ENCODE results near the gene POU2F1. TPM values are rescaled to one million over a fixed set of nuclear protein-coding genes. Genes with fewer than 3 reads are reported as not detected.
"Not testable (repeated sequence)": the region's sequence is repeated elsewhere in the genome, so short reads cannot be mapped to it uniquely, and the experiment has no call there.

Gene POU2F1
- total and polyA plus RNA-seq, 2 donors (not counting 3 experiments of a cell fraction or from before 2014, with no cell fraction given): 6.0 to 12.9 TPM

DNA sequence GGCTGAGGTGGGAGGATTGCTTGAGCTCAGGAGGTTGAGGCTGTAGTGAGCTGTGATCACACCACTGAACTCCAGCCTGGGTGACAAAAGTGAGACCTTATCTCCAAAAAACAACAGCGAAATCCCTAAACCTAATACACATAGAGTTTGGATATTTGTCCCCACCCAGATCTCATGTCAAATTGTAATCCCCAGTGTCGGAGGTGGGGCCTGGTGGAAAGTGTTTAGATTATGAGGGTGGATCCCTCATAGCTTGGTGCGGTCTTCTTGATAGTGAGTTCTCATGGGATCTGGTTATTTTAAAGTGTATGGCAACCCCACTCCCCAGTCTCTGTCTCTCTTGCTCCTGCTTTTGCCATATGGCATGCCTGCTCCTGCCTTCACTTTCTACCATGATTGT lies 94.0 kb downstream of the POU2F1 start:
- ChIA-PET POLR2A (no interaction called here), CTCF (interaction anchor here (1.0 kb wide), 1 partner anchor 47 kb away, joined by 5 read pairs; no protein-coding TSS in a partner anchor)
- dilution Hi-C loops (cut with MboI; ENCODE audit: extremely low pct_ligation_motif_present, low sequenced_read_pairs): no loop called here
- H3K27me3 ChIP-seq (ENCODE audit: control insufficient read depth in 2 of 2, insufficient read depth in 2 of 2, low read length in 2 of 2): no peaks in the 10 kb centered on the region
- no peak overlapping the region for H3K27ac ChIP-seq (ENCODE audit: insufficient read depth, low read depth, low read length)
- H3K79me2 ChIP-seq (ENCODE audit: control insufficient read depth, insufficient read depth, low read length): no peaks in the 10 kb centered on the region
- H2AFZ ChIP-seq (ENCODE audit: low read depth, low read length): no peak overlapping the region
- no peak overlapping the region for H3K4me2 ChIP-seq (ENCODE audit: insufficient read depth, low read length)
- no peak overlapping the region for H3K9ac ChIP-seq (replicated peaks; ENCODE audit: extremely low read depth, insufficient read depth, low read length)
- no peaks in the 10 kb centered on the region for H3K4me1 ChIP-seq (ENCODE audit: control insufficient read depth, extremely low read depth, insufficient read depth, low read length)
- H3K9me3 ChIP-seq (replicated peaks; ENCODE audit: control insufficient read depth, insufficient read depth, low read length): no peaks in the 10 kb centered on the region
- intact Hi-C loops (cut with micrococcal nuclease): no loop called here
- H3K9me1 ChIP-seq (replicated peaks; ENCODE audit: control insufficient read depth, extremely low read depth, insufficient read depth, low read length): no peaks in the 10 kb centered on the region
- DNase-seq (ENCODE audit: low read depth, low spot score) (no peak), FAIRE-seq (no peak)
- BruUV-seq (replicated peaks): no TSS peak
- no peak overlapping the region for H3K4me3 ChIP-seq (replicated peaks in 1 of 3; ENCODE audit: insufficient read depth in 1 of 3, low read depth in 1 of 3, low read length in 3 of 3)
- no peaks in the 10 kb centered on the region for H4K20me1 ChIP-seq (replicated peaks; ENCODE audit: control insufficient read depth, extremely low read depth, insufficient read depth, low read length)
- H3K36me3 ChIP-seq (ENCODE audit: control insufficient read depth in 2 of 2, extremely low read depth in 1 of 2, insufficient read depth in 2 of 2, low read length in 2 of 2): no peaks in the 10 kb centered on the region
- TF ChIP-seq, protein P1, sequence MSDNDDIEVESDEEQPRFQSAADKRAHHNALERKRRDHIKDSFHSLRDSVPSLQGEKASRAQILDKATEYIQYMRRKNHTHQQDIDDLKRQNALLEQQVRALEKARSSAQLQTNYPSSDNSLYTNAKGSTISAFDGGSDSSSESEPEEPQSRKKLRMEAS (IDR thresholded peaks at IDR 0.05; ENCODE audit: insufficient read depth, insufficient read length): no peak
- TF ChIP-seq EZH2 (IDR thresholded peaks at IDR 0.05; ENCODE audit: borderline replicate concordance, low read depth, low read length, severe bottlenecking): no peak
- TF ChIP-seq MYC (IDR thresholded peaks at IDR 0.05; ENCODE audit: low read depth, low read length): no peak
- TF ChIP-seq, protein P2, sequence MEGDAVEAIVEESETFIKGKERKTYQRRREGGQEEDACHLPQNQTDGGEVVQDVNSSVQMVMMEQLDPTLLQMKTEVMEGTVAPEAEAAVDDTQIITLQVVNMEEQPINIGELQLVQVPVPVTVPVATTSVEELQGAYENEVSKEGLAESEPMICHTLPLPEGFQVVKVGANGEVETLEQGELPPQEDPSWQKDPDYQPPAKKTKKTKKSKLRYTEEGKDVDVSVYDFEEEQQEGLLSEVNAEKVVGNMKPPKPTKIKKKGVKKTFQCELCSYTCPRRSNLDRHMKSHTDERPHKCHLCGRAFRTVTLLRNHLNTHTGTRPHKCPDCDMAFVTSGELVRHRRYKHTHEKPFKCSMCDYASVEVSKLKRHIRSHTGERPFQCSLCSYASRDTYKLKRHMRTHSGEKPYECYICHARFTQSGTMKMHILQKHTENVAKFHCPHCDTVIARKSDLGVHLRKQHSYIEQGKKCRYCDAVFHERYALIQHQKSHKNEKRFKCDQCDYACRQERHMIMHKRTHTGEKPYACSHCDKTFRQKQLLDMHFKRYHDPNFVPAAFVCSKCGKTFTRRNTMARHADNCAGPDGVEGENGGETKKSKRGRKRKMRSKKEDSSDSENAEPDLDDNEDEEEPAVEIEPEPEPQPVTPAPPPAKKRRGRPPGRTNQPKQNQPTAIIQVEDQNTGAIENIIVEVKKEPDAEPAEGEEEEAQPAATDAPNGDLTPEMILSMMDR (IDR thresholded peaks at IDR 0.05; ENCODE audit: extremely low read depth in 1 of 2, insufficient read depth in 1 of 2, low read depth in 1 of 2, low read length in 2 of 2): no peak

- intact Hi-C loops (cut with micrococcal nuclease): no loop called here
- POLR2A ChIA-PET: no interaction called here
These were observed 96.8 kb downstream of the POU2F1 start for GRCh38 chr1:167317463-167317862.

DNA sequence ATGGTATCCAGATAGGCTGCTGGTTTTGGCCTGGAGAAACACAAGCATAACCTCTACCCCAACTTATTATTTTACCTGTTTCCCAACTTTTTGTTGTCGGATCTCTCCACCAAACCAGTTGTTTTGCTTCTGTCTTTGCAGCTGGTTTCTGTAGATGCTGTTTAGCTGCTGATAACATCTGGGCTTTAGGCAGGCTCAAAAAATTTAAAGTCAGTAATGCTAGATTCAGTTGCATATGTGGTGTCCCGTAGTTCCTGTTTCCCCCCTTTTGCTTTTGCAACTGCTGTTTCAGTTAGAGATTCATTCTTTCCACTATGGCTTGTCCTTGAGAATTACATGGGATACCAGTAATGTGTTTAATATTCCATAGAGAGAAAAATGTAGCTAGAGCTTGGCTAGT lies 98.5 kb downstream of the POU2F1 start:
- intact Hi-C loops (cut with micrococcal nuclease); H4K20me1 ChIP-seq (replicated peaks; ENCODE audit: control insufficient read depth, extremely low read depth, insufficient read depth, low read length); H3K79me2 ChIP-seq (ENCODE audit: control insufficient read depth, insufficient read depth, low read length); H3K4me3 ChIP-seq (replicated peaks in 1 of 3; ENCODE audit: insufficient read depth in 1 of 3, low read depth in 1 of 3, low read length in 3 of 3); DNase-seq (ENCODE audit: low read depth, low spot score); H3K9me1 ChIP-seq (replicated peaks; ENCODE audit: control insufficient read depth, extremely low read depth, insufficient read depth, low read length); POLR2A ChIA-PET; FAIRE-seq; H3K4me2 ChIP-seq (ENCODE audit: insufficient read depth, low read length); H3K36me3 ChIP-seq (ENCODE audit: control insufficient read depth in 2 of 2, extremely low read depth in 1 of 2, insufficient read depth in 2 of 2, low read length in 2 of 2); H2AFZ ChIP-seq (ENCODE audit: low read depth, low read length); dilution Hi-C loops (cut with MboI; ENCODE audit: extremely low pct_ligation_motif_present, low sequenced_read_pairs); H3K9ac ChIP-seq (replicated peaks; ENCODE audit: extremely low read depth, insufficient read depth, low read length); BruUV-seq (replicated peaks); H3K4me1 ChIP-seq (ENCODE audit: control insufficient read depth, extremely low read depth, insufficient read depth, low read length); H3K27me3 ChIP-seq (ENCODE audit: control insufficient read depth in 2 of 2, insufficient read depth in 2 of 2, low read length in 2 of 2); H3K9me3 ChIP-seq (replicated peaks; ENCODE audit: control insufficient read depth, insufficient read depth, low read length); H3K27ac ChIP-seq (ENCODE audit: insufficient read depth, low read depth, low read length): not testable (repeated sequence)
- CTCF ChIA-PET: interaction anchor here (1.3 to 1.9 kb wide), 2 partner anchors 22 to 52 kb away, joined by 3 to 4 read pairs; no protein-coding TSS in a partner anchor

More at GRCh38 chr1:167317463-167317862, 96.8 kb downstream of the POU2F1 start:
- H4K20me1 ChIP-seq (replicated peaks; ENCODE audit: control insufficient read depth, extremely low read depth, insufficient read depth, low read length): no peaks in the 10 kb centered on the region
- no peak overlapping the region for H3K9ac ChIP-seq (replicated peaks; ENCODE audit: extremely low read depth, insufficient read depth, low read length)
- H3K9me3 ChIP-seq (replicated peaks; ENCODE audit: control insufficient read depth, insufficient read depth, low read length): peaks cover 2% of the 10 kb centered on the region
- H3K4me1 ChIP-seq (ENCODE audit: control insufficient read depth, extremely low read depth, insufficient read depth, low read length): no peaks in the 10 kb centered on the region
- TF ChIP-seq EZH2 (IDR thresholded peaks at IDR 0.05; ENCODE audit: borderline replicate concordance, low read depth, low read length, severe bottlenecking) (no peak), POLR2AphosphoS5 (IDR thresholded peaks at IDR 0.05; ENCODE audit: insufficient read depth, low read depth, low read length) (no peak), GATA2 (IDR thresholded peaks at IDR 0.05; ENCODE audit: insufficient read depth, insufficient read length, low read depth, low read length) (no peak), MYC (IDR thresholded peaks at IDR 0.05; ENCODE audit: low read depth, low read length) (no peak), POLR2A (IDR thresholded peaks at IDR 0.05; ENCODE audit: low read depth, low read length) (no peak), FOS (IDR thresholded peaks at IDR 0.05; ENCODE audit: borderline replicate concordance, insufficient read depth, low read length) (no peak)
- no peaks in the 10 kb centered on the region for H3K9me1 ChIP-seq (replicated peaks; ENCODE audit: control insufficient read depth, extremely low read depth, insufficient read depth, low read length)
- no TSS peak for BruUV-seq (replicated peaks)
- H3K27ac ChIP-seq (ENCODE audit: insufficient read depth, low read depth, low read length): no peak overlapping the region
- no peak overlapping the region for H3K4me3 ChIP-seq (replicated peaks in 1 of 3; ENCODE audit: insufficient read depth in 1 of 3, low read depth in 1 of 3, low read length in 3 of 3)
- H3K4me2 ChIP-seq (ENCODE audit: insufficient read depth, low read length): no peak overlapping the region
- no peaks in the 10 kb centered on the region for H3K27me3 ChIP-seq (ENCODE audit: control insufficient read depth in 2 of 2, insufficient read depth in 2 of 2, low read length in 2 of 2)
- no peaks in the 10 kb centered on the region for H3K79me2 ChIP-seq (ENCODE audit: control insufficient read depth, insufficient read depth, low read length)
- H3K36me3 ChIP-seq (ENCODE audit: control insufficient read depth in 2 of 2, extremely low read depth in 1 of 2, insufficient read depth in 2 of 2, low read length in 2 of 2): no peaks in the 10 kb centered on the region
- dilution Hi-C loops (cut with MboI; ENCODE audit: extremely low pct_ligation_motif_present, low sequenced_read_pairs): no loop called here
- DNase-seq (ENCODE audit: low read depth, low spot score): no peak
- no peak for FAIRE-seq
- CTCF ChIA-PET: no interaction called here
- no peak overlapping the region for H2AFZ ChIP-seq (ENCODE audit: low read depth, low read length)
